Measurements from ENCODE around the gene NXNL2.

NXNL2 gene

GRCh38 chr9:88534456-88535225, at the start of gene NXNL2:
NXNL2 (plus strand) TSS chr9:88535178; CDS start chr9:88535435, 257 bp downstream.
- no peak for DNase-seq (ENCODE audit: low read depth in 2 of 3, low spot score in 2 of 3)

DNA sequence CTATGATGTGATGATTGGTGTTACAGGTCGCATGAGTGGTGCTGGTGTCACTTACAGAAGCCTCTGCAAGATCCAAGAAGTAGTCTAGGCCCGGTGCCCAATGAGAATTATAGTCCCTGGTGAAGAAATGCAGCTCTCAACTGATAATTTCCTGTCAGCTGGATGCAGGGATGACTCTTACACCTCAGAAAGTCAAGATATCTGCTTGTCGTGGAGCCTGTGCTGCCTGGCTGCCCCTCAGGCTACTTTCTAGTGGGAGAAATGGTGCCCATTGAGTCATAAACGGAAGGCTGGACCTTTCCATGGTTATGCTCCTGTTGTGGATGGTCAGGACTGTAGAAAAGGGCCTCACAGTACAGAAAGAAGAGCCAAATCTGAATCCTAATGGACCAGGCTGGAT, 46.8 kb upstream of the NXNL2 start:
- DNase-seq (ENCODE audit: low read depth in 2 of 3, low spot score in 2 of 3), result no peak

- DNase-seq (ENCODE audit: low read depth in 2 of 3, low spot score in 2 of 3), result no peak
These were observed 39.8 kb upstream of the NXNL2 start for GRCh38 chr9:88494983-88495721.

GRCh38 chr9:88497224-88497623, 37.8 kb upstream of the NXNL2 start:
- no peak for DNase-seq (ENCODE audit: low read depth in 2 of 3, low spot score in 2 of 3)

- no peak for DNase-seq (ENCODE audit: low read depth in 2 of 3, low spot score in 2 of 3)
These were observed 36.1 kb upstream of the NXNL2 start for GRCh38 chr9:88498880-88499279.

- no peak for DNase-seq (ENCODE audit: low read depth in 2 of 3, low spot score in 2 of 3)
These were observed 33.9 kb upstream of the NXNL2 start for GRCh38 chr9:88501086-88501485.

DNA sequence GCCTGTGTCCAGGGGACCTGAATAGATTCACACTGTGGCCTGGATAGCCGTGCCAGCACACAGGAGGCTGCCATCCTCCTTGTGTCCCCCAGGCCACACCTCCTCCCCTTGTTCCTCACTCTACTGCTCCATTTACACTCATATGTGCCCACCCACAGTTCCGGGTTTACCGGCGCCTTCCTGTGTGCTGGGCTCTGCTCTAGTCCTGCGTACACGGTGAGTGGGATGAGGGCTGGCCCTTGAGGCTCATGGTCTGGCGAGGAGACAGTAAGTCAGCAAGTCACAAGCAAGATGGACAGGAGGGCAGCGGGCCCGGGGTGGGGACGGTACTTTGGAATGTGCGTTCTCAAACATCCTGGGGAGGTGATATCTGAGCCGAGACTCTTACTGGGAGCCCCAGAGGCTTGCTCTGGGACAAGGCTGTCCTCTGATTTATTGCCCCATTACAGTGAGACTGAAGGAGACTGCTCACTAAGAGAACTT, 32.4 kb upstream of the NXNL2 start:
- no peak for DNase-seq (ENCODE audit: low read depth in 2 of 3, low spot score in 2 of 3)

- DNase-seq (ENCODE audit: low read depth in 2 of 3, low spot score in 2 of 3), result no peak
These were observed 31.7 kb upstream of the NXNL2 start for GRCh38 chr9:88503081-88503844.

- DNase-seq (ENCODE audit: low read depth in 2 of 3, low spot score in 2 of 3), result no peak
These were observed 30.9 kb upstream of the NXNL2 start for GRCh38 chr9:88503845-88504764.

GRCh38 chr9:88508326-88508725, 26.7 kb upstream of the NXNL2 start:
- DNase-seq (ENCODE audit: low read depth in 2 of 3, low spot score in 2 of 3), result no peak

GRCh38 chr9:88511906-88512305, 23.1 kb upstream of the NXNL2 start:
- no peak for DNase-seq (ENCODE audit: low read depth in 2 of 3, low spot score in 2 of 3)

DNA sequence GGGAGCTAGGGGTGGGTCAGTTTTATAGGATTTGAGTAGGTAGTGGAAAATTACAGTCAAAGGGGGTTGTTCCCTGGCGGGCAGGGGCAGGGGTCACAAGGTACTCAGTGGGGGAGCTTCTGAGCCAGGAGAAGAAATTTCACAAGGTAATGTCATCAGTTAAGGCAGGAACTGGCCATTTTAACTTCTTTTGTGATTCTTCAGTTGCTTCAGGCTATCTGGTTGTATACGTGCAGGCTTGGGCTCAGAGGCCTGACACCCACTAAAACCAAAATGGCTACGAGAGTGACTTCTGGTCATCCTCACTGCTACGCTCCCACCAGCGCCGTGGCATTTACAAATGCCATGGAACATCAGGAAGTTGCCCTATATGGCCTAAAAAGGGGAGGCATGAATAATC, 20.7 kb upstream of the NXNL2 start:
- no peak for DNase-seq (ENCODE audit: low read depth in 2 of 3, low spot score in 2 of 3)

- DNase-seq (ENCODE audit: low read depth in 2 of 3, low spot score in 2 of 3), result no peak
These were observed 13.7 kb upstream of the NXNL2 start for GRCh38 chr9:88521308-88521707.

- DNase-seq (ENCODE audit: low read depth in 2 of 3, low spot score in 2 of 3), result no peak
These were observed 12.6 kb upstream of the NXNL2 start for GRCh38 chr9:88522360-88522759.

GRCh38 chr9:88523056-88523455, 11.9 kb upstream of the NXNL2 start:
- no peak for DNase-seq (ENCODE audit: low read depth in 2 of 3, low spot score in 2 of 3)

DNA sequence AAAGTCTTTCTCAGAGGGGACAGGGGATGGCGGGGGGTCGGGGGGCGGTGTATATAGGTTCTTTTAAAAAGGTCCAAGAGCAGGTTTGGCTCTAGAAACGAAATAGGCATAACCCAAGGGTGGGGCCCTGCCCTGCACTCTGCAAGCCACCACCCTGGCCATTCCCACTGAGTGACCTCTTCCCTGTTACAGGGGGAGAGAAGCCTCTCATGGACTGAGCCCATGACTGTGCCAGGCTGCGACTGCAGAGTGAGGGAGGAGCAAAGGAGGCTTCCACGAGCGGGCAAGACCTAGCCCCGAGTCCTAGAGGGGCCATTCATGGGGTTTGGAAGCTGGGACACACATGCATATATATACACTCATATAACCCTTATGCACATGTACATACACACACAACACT, 10.1 kb upstream of the NXNL2 start:
- DNase-seq (ENCODE audit: low read depth in 2 of 3, low spot score in 2 of 3), result no peak

DNA sequence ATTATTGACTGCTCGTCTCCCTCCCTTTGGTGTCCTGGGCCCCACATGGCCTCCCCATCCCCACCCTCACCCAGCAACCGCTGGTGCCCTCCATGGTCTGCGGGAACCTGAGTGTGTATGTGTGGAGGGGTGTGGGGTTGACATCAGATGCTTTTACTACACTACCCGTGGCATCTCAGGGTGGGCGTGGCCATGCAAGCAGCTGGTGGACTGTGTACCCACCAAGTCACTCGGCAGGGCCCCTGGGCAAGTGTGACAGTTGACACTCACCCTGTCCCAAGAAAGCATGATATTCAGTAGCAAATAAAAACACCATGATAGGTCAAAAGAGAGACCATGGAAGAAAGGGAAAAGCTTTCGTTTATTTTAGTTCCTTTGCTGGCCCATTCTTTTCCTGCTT, 7.4 kb upstream of the NXNL2 start:
- no peak for DNase-seq (ENCODE audit: low read depth in 2 of 3, low spot score in 2 of 3)

DNA sequence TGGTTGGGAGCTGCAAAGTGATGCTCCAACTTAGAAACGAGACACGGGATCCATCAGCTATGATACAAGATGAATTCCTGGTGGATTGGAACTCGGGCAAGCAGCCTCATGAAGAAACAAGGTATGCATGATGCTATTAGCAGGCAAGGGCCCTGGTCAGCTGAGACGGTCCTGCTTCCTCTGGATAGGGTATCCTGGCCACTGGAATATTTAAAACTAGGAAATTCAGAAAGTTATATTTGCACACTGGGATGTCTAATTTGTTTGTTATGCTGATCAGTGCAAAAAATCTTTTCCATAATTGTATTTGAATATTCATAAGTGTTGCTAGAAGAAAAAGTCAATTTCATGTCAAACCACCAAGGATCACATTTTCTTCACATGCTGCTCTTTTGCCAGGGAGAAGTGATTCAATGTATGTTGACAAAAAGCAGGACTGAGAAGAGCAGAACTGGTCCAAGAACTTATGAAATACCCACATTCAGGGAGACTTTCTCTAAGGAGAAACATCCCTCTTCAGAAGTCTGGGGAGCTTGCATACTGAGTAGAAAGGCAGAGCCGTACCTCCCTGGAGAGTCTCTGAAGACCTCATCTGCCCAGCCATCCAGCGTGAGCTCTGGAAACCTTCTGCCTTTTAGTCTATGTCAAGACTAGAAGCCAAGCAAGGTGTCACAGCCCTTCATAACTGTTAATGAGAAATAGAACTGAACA, 6.7 kb upstream of the NXNL2 start:
- DNase-seq (ENCODE audit: low read depth in 2 of 3, low spot score in 2 of 3), result no peak

DNA sequence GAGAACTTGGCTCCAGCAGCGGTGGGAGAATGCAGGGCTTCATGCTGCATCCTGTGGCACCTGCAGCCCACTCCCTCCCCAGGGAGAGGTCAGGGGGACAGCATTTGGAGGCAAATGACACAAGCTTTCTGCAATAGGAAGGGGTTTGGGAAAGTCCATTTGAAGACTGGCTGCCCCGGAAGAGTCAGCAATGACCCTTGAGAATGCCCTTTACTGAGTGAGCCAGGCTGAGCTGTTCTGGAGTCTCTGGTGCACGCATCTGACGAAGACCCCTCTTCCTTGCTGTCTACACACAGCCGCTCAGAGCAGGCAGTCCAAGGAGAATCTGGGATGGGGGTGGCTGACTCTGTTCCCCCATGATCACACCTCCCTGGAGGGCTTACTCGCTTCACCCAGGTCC, 5.5 kb upstream of the NXNL2 start:
- no peak for DNase-seq (ENCODE audit: low read depth in 2 of 3, low spot score in 2 of 3)

GRCh38 chr9:88530051-88530450, 4.9 kb upstream of the NXNL2 start:
- DNase-seq (ENCODE audit: low read depth in 2 of 3, low spot score in 2 of 3), result no peak
